Measurements from ENCODE around the gene RPTOR. TPM values are rescaled to one million over a fixed set of nuclear protein-coding genes. Genes with fewer than 3 reads are reported as not detected.
A peak's percentile ranks its signal among the peaks of the same experiment; 100 is the strongest.

Gene RPTOR
- total RNA-seq, 1 experiment from 2014 or later: 66.7 TPM

DNA sequence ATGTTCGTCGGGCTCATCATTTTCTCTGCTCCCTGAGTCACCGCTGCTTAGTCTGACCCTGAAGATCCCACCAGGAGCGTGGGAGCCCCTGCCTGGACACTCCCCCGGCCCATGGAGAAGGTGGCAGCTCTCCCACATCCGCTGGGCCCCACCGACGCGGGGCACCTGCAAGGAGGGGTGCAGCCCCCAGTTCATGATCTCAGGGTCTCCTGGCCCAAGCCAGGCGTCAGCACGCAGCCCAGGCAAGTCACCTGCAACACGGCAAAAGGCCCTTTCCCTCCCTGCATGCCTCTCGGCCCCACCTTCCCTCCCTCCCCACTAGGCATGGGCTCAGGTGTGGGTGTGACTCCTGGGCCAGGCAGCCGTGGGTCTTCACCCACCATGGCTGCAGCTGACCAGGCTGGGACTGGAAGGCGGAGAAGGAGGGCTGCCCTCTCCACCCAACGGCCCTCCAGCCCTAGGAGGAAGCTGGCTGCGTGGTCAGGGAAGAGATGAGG, 437.3 kb downstream of the RPTOR start:
- Mint-ChIP-seq H3K36me3 (ENCODE audit: insufficient read depth, unreplicated experiment) (no peaks in the 10 kb centered on the region), H3K9me3 (ENCODE audit: unreplicated experiment) (no peaks in the 10 kb centered on the region), H3K4me3 (ENCODE audit: unreplicated experiment) (peak overlapping the region; percentile 54), H3K27ac (ENCODE audit: unreplicated experiment) (no peak overlapping the region), H3K27me3 (ENCODE audit: insufficient read depth, unreplicated experiment) (peaks cover 7% of the 10 kb centered on the region), H3K4me1 (ENCODE audit: low read depth, unreplicated experiment) (peaks cover 11% of the 10 kb centered on the region)
- TF ChIP-seq CTCF (IDR thresholded peaks at IDR 0.05; ENCODE audit: insufficient read depth in 1 of 2, low read depth in 1 of 2, low read length in 1 of 2, severe bottlenecking in 1 of 2, unreplicated experiment in 1 of 2): no peak
- H3K9me3 ChIP-seq: 0 out of 2 replicates have a peak, but pooled peaks cover 1% of the 10 kb centered on the region
- intact Hi-C loops (cut with micrococcal nuclease; ENCODE audit: unreplicated experiment): loop anchor here (2.0 kb wide), 1 partner anchor 557 kb away; no protein-coding TSS in a partner anchor
- no peaks in the 10 kb centered on the region for H3K36me3 ChIP-seq (ENCODE audit: control insufficient read depth, insufficient read depth, low read length)
- no TSS peak for BruUV-seq (replicated peaks)
- peaks cover 9% of the 10 kb centered on the region; the same call in 1 of the 2 replicates for H3K4me1 ChIP-seq
- CTCF ChIA-PET: no interaction called here
- no peak for DNase-seq
- H3K27me3 ChIP-seq (replicated peaks; ENCODE audit: control insufficient read depth, insufficient read depth, low read length): no peaks in the 10 kb centered on the region
- H3K4me3 ChIP-seq (ENCODE audit: low read depth, low read length): no peak overlapping the region
- POLR2A ChIA-PET: no interaction called here

- intact Hi-C loops (cut with micrococcal nuclease; ENCODE audit: unreplicated experiment): no loop called here
- POLR2A ChIA-PET: no interaction called here
These were observed 437.9 kb downstream of the RPTOR start for GRCh38 chr17:80982426-80982974.

DNA sequence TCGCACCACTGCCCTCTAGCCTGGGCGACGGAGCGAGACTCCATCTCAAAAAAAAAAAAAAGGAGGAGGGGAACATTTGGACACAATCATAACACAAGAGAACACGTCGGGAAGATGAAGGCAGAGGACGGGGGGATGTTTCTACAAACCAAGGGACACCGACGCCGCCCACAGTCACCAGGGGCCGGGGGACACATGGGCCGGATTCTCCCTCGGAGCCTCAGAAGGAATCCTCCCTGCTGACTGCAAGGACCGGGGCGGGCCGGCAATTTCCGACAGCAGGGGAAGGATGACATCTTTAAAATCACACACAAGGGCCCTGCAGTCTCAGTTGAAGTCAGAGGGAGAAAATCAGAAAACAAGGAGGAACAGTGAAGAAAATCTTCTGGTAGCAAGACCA, 438.9 kb downstream of the RPTOR start:
- no peak for TF ChIP-seq CTCF (IDR thresholded peaks at IDR 0.05; ENCODE audit: insufficient read depth in 1 of 2, low read depth in 1 of 2, low read length in 1 of 2, severe bottlenecking in 1 of 2, unreplicated experiment in 1 of 2)
- Mint-ChIP-seq H3K4me3 (ENCODE audit: unreplicated experiment) (no peak overlapping the region), H3K9me3 (ENCODE audit: unreplicated experiment) (no peaks in the 10 kb centered on the region), H3K4me1 (ENCODE audit: low read depth, unreplicated experiment) (peaks cover 11% of the 10 kb centered on the region), H3K27ac (ENCODE audit: unreplicated experiment) (no peak overlapping the region), H3K36me3 (ENCODE audit: insufficient read depth, unreplicated experiment) (no peaks in the 10 kb centered on the region), H3K27me3 (ENCODE audit: insufficient read depth, unreplicated experiment) (peaks cover 7% of the 10 kb centered on the region)
- Histone ChIP-seq H3K4me3 (ENCODE audit: low read depth, low read length) (no peak overlapping the region), H3K27me3 (replicated peaks; ENCODE audit: control insufficient read depth, insufficient read depth, low read length) (no peaks in the 10 kb centered on the region), H3K4me1 (peaks cover 12% of the 10 kb centered on the region; the same call in 1 of the 2 replicates), H3K9me3 (no peaks in the 10 kb centered on the region), H3K36me3 (ENCODE audit: control insufficient read depth, insufficient read depth, low read length) (no peaks in the 10 kb centered on the region)
- ChIA-PET POLR2A (no interaction called here), CTCF (interaction anchor here (0.6 kb wide), 1 partner anchor 147 kb away, joined by 4 read pairs; no protein-coding TSS in a partner anchor)
- no TSS peak for BruUV-seq (replicated peaks)
- intact Hi-C loops (cut with micrococcal nuclease; ENCODE audit: unreplicated experiment): no loop called here
- no peak for DNase-seq

More at GRCh38 chr17:80982426-80982974, 437.9 kb downstream of the RPTOR start:
- BruUV-seq (replicated peaks): no TSS peak
- H3K9me3 ChIP-seq: no peaks in the 10 kb centered on the region
- Mint-ChIP-seq H3K27me3 (ENCODE audit: insufficient read depth, unreplicated experiment) (peaks cover 7% of the 10 kb centered on the region), H3K27ac (ENCODE audit: unreplicated experiment) (no peak overlapping the region), H3K4me1 (ENCODE audit: low read depth, unreplicated experiment) (peaks cover 11% of the 10 kb centered on the region), H3K4me3 (ENCODE audit: unreplicated experiment) (no peak overlapping the region), H3K9me3 (ENCODE audit: unreplicated experiment) (no peaks in the 10 kb centered on the region), H3K36me3 (ENCODE audit: insufficient read depth, unreplicated experiment) (no peaks in the 10 kb centered on the region)
- H3K36me3 ChIP-seq (ENCODE audit: control insufficient read depth, insufficient read depth, low read length): no peaks in the 10 kb centered on the region
- no peak for TF ChIP-seq CTCF (IDR thresholded peaks at IDR 0.05; ENCODE audit: insufficient read depth in 1 of 2, low read depth in 1 of 2, low read length in 1 of 2, severe bottlenecking in 1 of 2, unreplicated experiment in 1 of 2)
- H3K4me3 ChIP-seq (ENCODE audit: low read depth, low read length): no peak overlapping the region
- DNase-seq: no peak
- no peaks in the 10 kb centered on the region for H3K27me3 ChIP-seq (replicated peaks; ENCODE audit: control insufficient read depth, insufficient read depth, low read length)
- H3K4me1 ChIP-seq: peaks cover 9% of the 10 kb centered on the region; the same call in 1 of the 2 replicates
- CTCF ChIA-PET: no interaction called here
